ENCODE results near the gene OOEP.

DNA sequence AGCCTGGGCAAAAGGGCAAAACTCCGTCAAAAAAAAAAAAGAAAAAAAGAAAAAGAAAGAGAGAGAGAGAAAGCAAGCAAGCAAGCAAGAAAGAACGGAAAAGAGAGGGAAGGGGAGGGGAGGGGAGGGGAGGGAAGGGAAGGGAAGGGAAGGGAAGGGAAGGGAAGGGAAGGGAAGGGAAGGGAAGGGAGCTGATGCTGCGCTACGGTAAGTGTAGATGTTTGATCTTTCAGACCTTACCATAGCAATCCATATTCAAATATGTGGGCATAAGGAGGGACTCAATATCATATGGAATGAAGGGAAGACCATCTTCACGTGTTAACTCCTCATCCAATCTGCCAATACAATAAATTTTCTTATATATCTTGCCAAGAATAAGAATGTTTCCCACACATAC lies 27.5 kb downstream of the OOEP start:
- TF ChIP-seq, protein P1, sequence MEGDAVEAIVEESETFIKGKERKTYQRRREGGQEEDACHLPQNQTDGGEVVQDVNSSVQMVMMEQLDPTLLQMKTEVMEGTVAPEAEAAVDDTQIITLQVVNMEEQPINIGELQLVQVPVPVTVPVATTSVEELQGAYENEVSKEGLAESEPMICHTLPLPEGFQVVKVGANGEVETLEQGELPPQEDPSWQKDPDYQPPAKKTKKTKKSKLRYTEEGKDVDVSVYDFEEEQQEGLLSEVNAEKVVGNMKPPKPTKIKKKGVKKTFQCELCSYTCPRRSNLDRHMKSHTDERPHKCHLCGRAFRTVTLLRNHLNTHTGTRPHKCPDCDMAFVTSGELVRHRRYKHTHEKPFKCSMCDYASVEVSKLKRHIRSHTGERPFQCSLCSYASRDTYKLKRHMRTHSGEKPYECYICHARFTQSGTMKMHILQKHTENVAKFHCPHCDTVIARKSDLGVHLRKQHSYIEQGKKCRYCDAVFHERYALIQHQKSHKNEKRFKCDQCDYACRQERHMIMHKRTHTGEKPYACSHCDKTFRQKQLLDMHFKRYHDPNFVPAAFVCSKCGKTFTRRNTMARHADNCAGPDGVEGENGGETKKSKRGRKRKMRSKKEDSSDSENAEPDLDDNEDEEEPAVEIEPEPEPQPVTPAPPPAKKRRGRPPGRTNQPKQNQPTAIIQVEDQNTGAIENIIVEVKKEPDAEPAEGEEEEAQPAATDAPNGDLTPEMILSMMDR (IDR thresholded peaks at IDR 0.05): no peak
- TF ChIP-seq REST (IDR thresholded peaks at IDR 0.05; ENCODE audit: low read depth, low read length) (no peak), YY1 (IDR thresholded peaks at IDR 0.05; ENCODE audit: low read depth) (no peak), POLR2AphosphoS5 (IDR thresholded peaks at IDR 0.05; ENCODE audit: low read depth, low read length) (no peak), TAF1 (IDR thresholded peaks at IDR 0.05; ENCODE audit: borderline replicate concordance, low read depth, low read length) (no peak), TCF12 (IDR thresholded peaks at IDR 0.05) (no peak), EP300 (IDR thresholded peaks at IDR 0.05; ENCODE audit: borderline replicate concordance in 1 of 2, low read depth in 1 of 2, low read length in 1 of 2) (no peak)

All from SK-N-SH (cell line).